Right ventricle myocardium superior (tissue), 1 donor: Measurements from ENCODE around the gene DPP6. TPM values are rescaled to one million over a fixed set of nuclear protein-coding genes. Genes with fewer than 3 reads are reported as not detected.
"Not testable (repeated sequence)": the region's sequence is repeated elsewhere in the genome, so short reads cannot be mapped to it uniquely, and the experiment has no call there.

Source experiments
- ATAC-seq: fragments of 200-7000 bp; cut with Tn5 transposase; one replicate; pipeline ENCODE4 v1.9.1; 2020; ENCODE audit warnings: mild to moderate bottlenecking; ENCODE audit not compliant: poor library complexity
- DNase-seq: peaks from one replicate; pipeline ENCODE4 v3.0.0-alpha.2; 2020
- intact Hi-C: fragments of 100-400 bp; cut with DNase I; formaldehyde crosslinking; loops from one replicate; pipeline ENCODE4 v1.11.2; 2022
- total RNA-seq: library from RNA; stranded (reverse); fragmentation: NEBNext Ultra II Directional; extraction: Animal tissue kit (Norgen Biotek cat#: 25700); gene quantifications from one replicate; pipeline ENCODE4 v1.2.1, GENCODE V29; 2021
- donor health status: DM: no; HTN: yes; CAD: no; lungs with severe emphysema.

Gene DPP6
- total RNA-seq, 1 donor from 2014 or later, result 0.19 TPM

GRCh38 chr7:154646126-154647013 is 594.2 kb downstream of the DPP6 start:
- DNase-seq (no peak), ATAC-seq (no peak)
- intact Hi-C loops, result no loop called here

- DNase-seq, result no peak
- intact Hi-C loops, result no loop called here
- no peak for ATAC-seq
Measured at GRCh38 chr7:154647625-154648024, 595.4 kb downstream of the DPP6 start.

GRCh38 chr7:154649015-154649414 is 596.8 kb downstream of the DPP6 start:
- intact Hi-C loops, result no loop called here
- DNase-seq (no peak), ATAC-seq (no peak)

GRCh38 chr7:154649434-154649833 is 597.2 kb downstream of the DPP6 start:
- DNase-seq (no peak), ATAC-seq (no peak)
- intact Hi-C loops, result no loop called here

- no peak for ATAC-seq
- intact Hi-C loops, result no loop called here
- DNase-seq, result no peak
Measured at GRCh38 chr7:154650275-154650674, 598.1 kb downstream of the DPP6 start.

GRCh38 chr7:154651501-154651900 is 599.3 kb downstream of the DPP6 start:
- ATAC-seq (no peak), DNase-seq (no peak)
- intact Hi-C loops, result no loop called here

- no peak for ATAC-seq
- DNase-seq, result no peak
- intact Hi-C loops, result no loop called here
Measured at GRCh38 chr7:154652564-154652963, 600.4 kb downstream of the DPP6 start.

- no peak for ATAC-seq
- DNase-seq, result no peak
- intact Hi-C loops, result no loop called here
Measured at GRCh38 chr7:154653281-154653680, 601.1 kb downstream of the DPP6 start.

- ATAC-seq (no peak), DNase-seq (no peak)
- intact Hi-C loops, result no loop called here
Measured at GRCh38 chr7:154656618-154657017, 604.4 kb downstream of the DPP6 start.

- no peak for ATAC-seq
- intact Hi-C loops, result no loop called here
- no peak for DNase-seq
Measured at GRCh38 chr7:154666768-154667167, 614.6 kb downstream of the DPP6 start.

- intact Hi-C loops, result no loop called here
- DNase-seq (no peak), ATAC-seq (no peak)
Measured at GRCh38 chr7:154672659-154673415, 620.6 kb downstream of the DPP6 start.

GRCh38 chr7:154674191-154674590 is 622.0 kb downstream of the DPP6 start:
- intact Hi-C loops, result no loop called here
- no peak for ATAC-seq
- no peak for DNase-seq

GRCh38 chr7:154675560-154675959 is 623.4 kb downstream of the DPP6 start:
- no peak for DNase-seq
- no peak for ATAC-seq
- intact Hi-C loops, result no loop called here

GRCh38 chr7:154676033-154676421 is 623.8 kb downstream of the DPP6 start:
- DNase-seq, ATAC-seq, intact Hi-C loops: not testable (repeated sequence)

- DNase-seq (no peak), ATAC-seq (no peak)
- intact Hi-C loops, result no loop called here
Measured at GRCh38 chr7:154676422-154677073, 624.4 kb downstream of the DPP6 start.

- no peak for ATAC-seq
- no peak for DNase-seq
- intact Hi-C loops, result no loop called here
Measured at GRCh38 chr7:154677454-154677853, 625.3 kb downstream of the DPP6 start.

- ATAC-seq, intact Hi-C loops, DNase-seq: not testable (repeated sequence)
Measured at GRCh38 chr7:154678001-154678550, 625.9 kb downstream of the DPP6 start.

- DNase-seq, result no peak
- ATAC-seq, result no peak
- intact Hi-C loops, result no loop called here
Measured at GRCh38 chr7:154679379-154680053, 627.3 kb downstream of the DPP6 start.
